HG03108 (cell line): ENCODE data around the gene TRERF1.
"Not testable (repeated sequence)": the region's sequence is repeated elsewhere in the genome, so short reads cannot be mapped to it uniquely, and the experiment has no call there.

Experiments
- ATAC-seq: cut with Tn5 transposase; IDR thresholded peaks from one replicate; pipeline ENCODE4 v1.9.1; 2021; ENCODE audit warnings: moderate library complexity; ENCODE audit not compliant: unreplicated experiment

TRERF1 gene

GRCh38 chr6:42200035-42200434, 251.7 kb downstream of the TRERF1 start:
- ATAC-seq: no peak

GRCh38 chr6:42199106-42199981, 252.4 kb downstream of the TRERF1 start:
- ATAC-seq: no peak

- ATAC-seq: no peak
Observed at GRCh38 chr6:42197555-42198362, 254.0 kb downstream of the TRERF1 start.

GRCh38 chr6:42195415-42195814, 256.3 kb downstream of the TRERF1 start:
- no peak for ATAC-seq

GRCh38 chr6:42194056-42194455, 257.7 kb downstream of the TRERF1 start:
- no peak for ATAC-seq

- ATAC-seq: no peak
Observed at GRCh38 chr6:42193491-42193894, 258.2 kb downstream of the TRERF1 start.

- ATAC-seq: not testable (repeated sequence)
Observed at GRCh38 chr6:42192385-42192784, 259.3 kb downstream of the TRERF1 start.

GRCh38 chr6:42190554-42191183, 261.1 kb downstream of the TRERF1 start:
- ATAC-seq: no peak

- ATAC-seq: no peak
Observed at GRCh38 chr6:42188406-42188805, 263.3 kb downstream of the TRERF1 start.

GRCh38 chr6:42185597-42185996, 266.1 kb downstream of the TRERF1 start:
- ATAC-seq: no peak

GRCh38 chr6:42184475-42184874, 267.3 kb downstream of the TRERF1 start:
- no peak for ATAC-seq

GRCh38 chr6:42182101-42182500, 269.6 kb downstream of the TRERF1 start:
- ATAC-seq: no peak

- ATAC-seq: no peak
Observed at GRCh38 chr6:42179945-42180313, 271.8 kb downstream of the TRERF1 start.

- no peak for ATAC-seq
Observed at GRCh38 chr6:42179261-42179944, 272.3 kb downstream of the TRERF1 start.

- ATAC-seq: no peak
Observed at GRCh38 chr6:42177514-42178364, 274.0 kb downstream of the TRERF1 start.

GRCh38 chr6:42176981-42177380, 274.7 kb downstream of the TRERF1 start:
- no peak for ATAC-seq

- no peak for ATAC-seq
Observed at GRCh38 chr6:42175860-42176259, 275.9 kb downstream of the TRERF1 start.
